SU-DHL-6 (cell line): Measurements from ENCODE around the gene COL7A1.

Experiments used
- EZH2phosphoT487 ChIP-seq: fragments of 200-600 bp; sonication (generic), shearing (Covaris generic); conservative IDR thresholded peaks from 2 replicates; pipeline ENCODE4 v1.6.1; 2018; ENCODE audit warnings: mild to moderate bottlenecking, antibody characterized with exemption, low read length, moderate library complexity, mixed read lengths
- TF ChIP-seq, protein P1 (sequence below): fragments of 200-600 bp; sonication (generic); IDR thresholded peaks from one replicate; pipeline ENCODE4 v1.5.1; 2017; ENCODE audit warnings: antibody characterized with exemption, mild to moderate bottlenecking, low read length, moderate library complexity; ENCODE audit not compliant: insufficient read depth, poor library complexity, severe bottlenecking

DNA sequence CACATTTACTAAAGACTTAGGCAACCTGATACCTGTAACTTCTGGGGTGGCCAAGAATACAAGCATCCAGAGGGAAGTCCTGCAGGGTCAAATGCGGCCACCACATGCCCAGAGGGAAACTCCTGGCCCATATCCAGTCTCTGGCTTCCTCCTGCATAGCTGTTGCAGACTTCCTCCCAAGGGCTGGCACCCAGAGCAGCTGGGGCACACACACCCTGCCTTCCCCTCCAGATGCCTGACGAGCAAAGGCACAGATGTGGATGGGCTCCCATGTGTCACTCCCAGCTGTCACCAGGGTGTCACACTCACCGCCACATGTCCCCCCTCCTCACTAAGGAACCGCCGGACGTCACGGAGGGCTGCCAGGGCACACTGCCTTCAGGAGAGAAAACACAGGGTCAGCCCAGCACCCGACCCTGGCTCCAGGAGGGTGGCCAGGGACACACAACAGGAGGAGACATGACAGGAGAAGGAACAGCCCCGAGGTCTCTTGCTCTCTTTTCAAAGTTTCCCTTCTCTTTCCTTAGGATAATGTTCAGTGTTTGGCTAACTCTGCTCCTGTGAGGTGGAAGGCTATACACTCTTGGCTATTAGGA lies 51.8 kb downstream of the COL7A1 start:
- TF ChIP-seq, protein P1, sequence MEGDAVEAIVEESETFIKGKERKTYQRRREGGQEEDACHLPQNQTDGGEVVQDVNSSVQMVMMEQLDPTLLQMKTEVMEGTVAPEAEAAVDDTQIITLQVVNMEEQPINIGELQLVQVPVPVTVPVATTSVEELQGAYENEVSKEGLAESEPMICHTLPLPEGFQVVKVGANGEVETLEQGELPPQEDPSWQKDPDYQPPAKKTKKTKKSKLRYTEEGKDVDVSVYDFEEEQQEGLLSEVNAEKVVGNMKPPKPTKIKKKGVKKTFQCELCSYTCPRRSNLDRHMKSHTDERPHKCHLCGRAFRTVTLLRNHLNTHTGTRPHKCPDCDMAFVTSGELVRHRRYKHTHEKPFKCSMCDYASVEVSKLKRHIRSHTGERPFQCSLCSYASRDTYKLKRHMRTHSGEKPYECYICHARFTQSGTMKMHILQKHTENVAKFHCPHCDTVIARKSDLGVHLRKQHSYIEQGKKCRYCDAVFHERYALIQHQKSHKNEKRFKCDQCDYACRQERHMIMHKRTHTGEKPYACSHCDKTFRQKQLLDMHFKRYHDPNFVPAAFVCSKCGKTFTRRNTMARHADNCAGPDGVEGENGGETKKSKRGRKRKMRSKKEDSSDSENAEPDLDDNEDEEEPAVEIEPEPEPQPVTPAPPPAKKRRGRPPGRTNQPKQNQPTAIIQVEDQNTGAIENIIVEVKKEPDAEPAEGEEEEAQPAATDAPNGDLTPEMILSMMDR = no peak
- TF ChIP-seq EZH2phosphoT487 = no peak
